Psoas muscle (tissue), 8 donors: ENCODE results near the gene REV1. TPM values are rescaled to one million over a fixed set of nuclear protein-coding genes. Genes with fewer than 3 reads are reported as not detected.

Source experiments
- ATAC-seq, 4 donors: fragments of 200-7000 bp; cut with Tn5 transposase; one replicate each; pipeline ENCODE4 v1.9.1; 2020; ENCODE audit warnings: moderate library complexity in 3 of 4, mild to moderate bottlenecking in 2 of 4
- DNase-seq, 2 donors: peaks; one replicate each; pipeline ENCODE4 v3.0.0-alpha.2; 2020
- H3K27ac ChIP-seq: fragments of 200-600 bp; one replicate; pipeline ENCODE4 v1.8.0; 2022
- H3K27me3 ChIP-seq, 3 donors: fragments of 200-600 bp in 1 of 3; one replicate each; pipeline versions ENCODE4 v1.6.1 to v1.8.0; 2013 to 2022; ENCODE audit warnings: low read length in 2 of 3, mild to moderate bottlenecking in 2 of 3, moderate library complexity in 1 of 3; ENCODE audit not compliant: insufficient read depth in 3 of 3
- H3K36me3 ChIP-seq, 2 donors: fragments of 200-600 bp in 1 of 2; one replicate each; pipeline versions ENCODE4 v1.6.1 to v1.8.0; 2013 to 2022; ENCODE audit warnings: low read depth in 1 of 2, mild to moderate bottlenecking in 1 of 2, moderate library complexity in 1 of 2; ENCODE audit not compliant: insufficient read depth in 1 of 2
- H3K4me1 ChIP-seq: fragments of 200-600 bp; one replicate; pipeline ENCODE4 v1.8.0; 2022
- H3K4me3 ChIP-seq: fragments of 200-600 bp; one replicate; pipeline ENCODE4 v1.8.0; 2022; ENCODE audit warnings: mild to moderate bottlenecking
- H3K9me3 ChIP-seq: fragments of 200-600 bp; one replicate; pipeline ENCODE4 v1.8.0; 2022
- CTCF ChIP-seq: fragments of 200-600 bp; IDR thresholded peaks from one replicate; pipeline ENCODE4 v1.8.0; 2022; ENCODE audit warnings: antibody characterized with exemption
- WGBS, 3 donors: extraction: QIAGEN DNeasy Blood & Tissue Kit; methylation state at CpG; one replicate each; pipeline versions ENCODE4 v1.1.6 to v1.1.7; 2013; 5-methylcytosine and 5-hydroxymethylcytosine counted together
- intact Hi-C, 2 donors: fragments of 100-400 bp; cut with DNase I; formaldehyde crosslinking; loops; one replicate each; pipeline versions ENCODE4 v1.11.0 to v1.14.2; 2022
- polyA plus RNA-seq, 3 donors: library from polyadenylated mRNA; stranded (reverse); fragments of 200-250 nt; gene quantifications; one replicate each; pipeline ENCODE4 v1.2.3, GENCODE V29; 2013
- total RNA-seq, 4 donors: library from RNA; stranded (reverse); fragmentation: NEBNext Ultra II Directional in 2 of 4; extraction: Animal tissue kit (Norgen Biotek cat#: 25700) in 2 of 4; gene quantifications; one replicate each; pipeline versions ENCODE4 v1.2.1 to v1.2.4, GENCODE V29; 2021 to 2023
- donor health status: healthy with polysubstance abuse.
- donor health status: DM: no; HTN: no; CAD: no; lungs with moderate emphysema.
- donor health status: Bipolar disorder and iron deficiency.
- donor health status: healthy.
- donor health status: DM: yes; HTN: yes; CAD: no.
- donor health status: DM: no; HTN: no; CAD: no.
- donor health status: DM: no; HTN: no; CAD: no.
- donor health status: DM: yes; HTN: yes; CAD: no.

REV1 gene
- total and polyA plus RNA-seq, 7 donors, result 9.1 to 26.0 (median 19.9) TPM

- no peak for ATAC-seq
- DNase-seq, result no peak
- WGBS, 3 donors, result 95 to 99% (median 98%) methylated on average over 10 of the region's 10 CpGs
Measured at GRCh38 chr2:99436874-99437273, 52.9 kb downstream of the REV1 start.

GRCh38 chr2:99433340-99433739 is 56.5 kb downstream of the REV1 start:
- H3K9me3 ChIP-seq, result no peaks in the 10 kb centered on the region
- H3K27ac ChIP-seq, result no peak overlapping the region
- 64 to 75% (median 74%) methylated on average over 2 of the region's 2 CpGs for WGBS, 3 donors
- H3K36me3 ChIP-seq, result peaks cover 0 to 77% of the 10 kb centered on the region in 2 donors
- no peak for ATAC-seq
- no peak overlapping the region for H3K4me3 ChIP-seq
- H3K4me1 ChIP-seq, result no peaks in the 10 kb centered on the region
- no peak for TF ChIP-seq CTCF
- intact Hi-C loops, result no loop called here
- DNase-seq, result no peak
- no peaks in the 10 kb centered on the region for H3K27me3 ChIP-seq

More at GRCh38 chr2:99436874-99437273, 52.9 kb downstream of the REV1 start:
- Histone ChIP-seq H3K9me3 (no peaks in the 10 kb centered on the region), H3K4me3 (no peak overlapping the region), H3K27me3 (no peaks in the 10 kb centered on the region), H3K36me3 (peaks cover 0 to 66% of the 10 kb centered on the region in 2 donors), H3K4me1 (no peaks in the 10 kb centered on the region), H3K27ac (no peak overlapping the region)
- TF ChIP-seq CTCF, result no peak
- intact Hi-C loops, result no loop called here

- no peaks in the 10 kb centered on the region for H3K27me3 ChIP-seq
- peak in 3 of 4 donors; percentile 55 to 74 (median 68) for ATAC-seq
Measured at GRCh38 chr2:99431587-99432275, 58.1 kb downstream of the REV1 start.

GRCh38 chr2:99430614-99431291 is 59.1 kb downstream of the REV1 start:
- H3K36me3 ChIP-seq, result peaks cover 2 to 78% of the 10 kb centered on the region in 2 donors
- H3K4me1 ChIP-seq, result no peaks in the 10 kb centered on the region
- 61 to 75% (median 65%) methylated on average over 4 of the region's 4 CpGs for WGBS, 3 donors
- ATAC-seq, result no peak
- no peak for DNase-seq
- intact Hi-C loops, result no loop called here
- H3K4me3 ChIP-seq, result no peak overlapping the region
- H3K27ac ChIP-seq, result no peak overlapping the region
- H3K27me3 ChIP-seq, result no peaks in the 10 kb centered on the region
- no peaks in the 10 kb centered on the region for H3K9me3 ChIP-seq
- TF ChIP-seq CTCF, result no peak

More at GRCh38 chr2:99431587-99432275, 58.1 kb downstream of the REV1 start:
- 54 to 69% (median 59%) methylated on average over 12 of the region's 12 CpGs for WGBS, 3 donors
- Histone ChIP-seq H3K27ac (no peak overlapping the region), H3K4me3 (no peak overlapping the region), H3K9me3 (no peaks in the 10 kb centered on the region), H3K4me1 (no peaks in the 10 kb centered on the region), H3K36me3 (peaks cover 2 to 79% of the 10 kb centered on the region in 2 donors)
- TF ChIP-seq CTCF, result no peak
- intact Hi-C loops, result no loop called here
- DNase-seq, result no peak
